ELR (cell line): ENCODE data around the gene AKAP1.

Source experiments
- DNase-seq: peaks from one replicate; pipeline ENCODE4 v3.0.0-alpha.2; 2015; ENCODE audit warnings: low read depth

AKAP1 gene, protein sequence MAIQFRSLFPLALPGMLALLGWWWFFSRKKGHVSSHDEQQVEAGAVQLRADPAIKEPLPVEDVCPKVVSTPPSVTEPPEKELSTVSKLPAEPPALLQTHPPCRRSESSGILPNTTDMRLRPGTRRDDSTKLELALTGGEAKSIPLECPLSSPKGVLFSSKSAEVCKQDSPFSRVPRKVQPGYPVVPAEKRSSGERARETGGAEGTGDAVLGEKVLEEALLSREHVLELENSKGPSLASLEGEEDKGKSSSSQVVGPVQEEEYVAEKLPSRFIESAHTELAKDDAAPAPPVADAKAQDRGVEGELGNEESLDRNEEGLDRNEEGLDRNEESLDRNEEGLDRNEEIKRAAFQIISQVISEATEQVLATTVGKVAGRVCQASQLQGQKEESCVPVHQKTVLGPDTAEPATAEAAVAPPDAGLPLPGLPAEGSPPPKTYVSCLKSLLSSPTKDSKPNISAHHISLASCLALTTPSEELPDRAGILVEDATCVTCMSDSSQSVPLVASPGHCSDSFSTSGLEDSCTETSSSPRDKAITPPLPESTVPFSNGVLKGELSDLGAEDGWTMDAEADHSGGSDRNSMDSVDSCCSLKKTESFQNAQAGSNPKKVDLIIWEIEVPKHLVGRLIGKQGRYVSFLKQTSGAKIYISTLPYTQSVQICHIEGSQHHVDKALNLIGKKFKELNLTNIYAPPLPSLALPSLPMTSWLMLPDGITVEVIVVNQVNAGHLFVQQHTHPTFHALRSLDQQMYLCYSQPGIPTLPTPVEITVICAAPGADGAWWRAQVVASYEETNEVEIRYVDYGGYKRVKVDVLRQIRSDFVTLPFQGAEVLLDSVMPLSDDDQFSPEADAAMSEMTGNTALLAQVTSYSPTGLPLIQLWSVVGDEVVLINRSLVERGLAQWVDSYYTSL

DNA sequence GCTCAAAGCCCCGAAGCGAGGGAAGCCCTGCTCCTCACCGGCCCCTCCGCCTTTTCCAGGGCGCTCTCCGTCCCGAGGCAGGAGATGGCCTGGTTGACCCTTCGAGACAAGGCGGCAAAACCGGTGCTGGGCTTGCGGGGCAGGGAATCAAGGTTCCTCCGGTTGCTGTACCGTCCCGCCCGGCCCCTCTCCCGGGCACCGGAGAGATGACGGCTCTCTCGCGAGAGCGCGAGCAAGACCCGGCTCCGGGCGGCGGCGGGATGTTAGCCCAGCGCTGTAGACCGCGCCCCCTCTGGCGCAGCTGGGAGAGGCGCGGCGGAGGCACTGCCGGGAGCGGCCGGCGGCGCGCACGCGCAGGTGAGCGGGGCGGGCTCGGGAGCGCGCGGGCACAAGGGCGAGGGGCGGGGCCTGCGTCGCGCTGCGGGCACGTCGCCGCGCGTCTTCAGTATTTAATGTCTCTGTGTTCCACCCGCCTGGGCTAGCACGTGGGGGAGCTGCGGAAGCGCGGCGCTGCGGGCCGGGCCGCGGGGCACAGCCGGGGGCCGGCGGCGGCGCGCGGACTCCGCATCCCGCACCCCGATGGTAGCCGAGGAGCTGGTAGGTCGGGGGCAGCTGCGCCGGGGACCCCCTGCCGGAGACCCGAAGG, at the start of gene AKAP1:
Gene AKAP1 (plus strand): TSS at position 445 of the 646 bp plus-strand sequence. CDS start 20,219 bp downstream, outside the sequence.
- peak; percentile 97 for DNase-seq

DNA sequence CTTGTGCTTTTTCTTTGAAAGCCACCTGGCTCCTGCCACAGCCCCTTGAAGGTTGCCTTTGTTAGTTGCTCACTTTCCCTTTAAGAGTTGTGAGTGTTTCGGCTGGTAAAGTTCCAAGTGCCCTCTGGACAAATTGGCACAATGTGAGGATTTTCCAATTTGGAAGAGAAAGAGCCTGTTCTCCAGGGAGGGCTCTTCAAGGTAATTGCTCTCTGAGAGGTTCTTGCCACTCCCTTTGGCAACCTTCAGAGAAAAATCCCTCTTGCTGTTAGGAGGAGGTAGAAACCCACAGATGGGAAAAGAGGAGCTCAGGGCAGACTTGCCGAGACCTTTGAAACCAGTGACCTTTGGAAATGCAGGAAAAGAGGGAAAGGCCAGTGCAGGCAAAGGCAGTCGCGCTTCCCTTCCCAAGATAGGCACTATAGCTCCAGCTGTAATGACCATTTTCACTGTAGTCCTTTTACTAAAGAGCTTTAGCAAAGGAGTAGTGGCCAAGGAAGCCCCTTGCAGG, 49.0 kb upstream of the AKAP1 start:
- no peak for DNase-seq

DNA sequence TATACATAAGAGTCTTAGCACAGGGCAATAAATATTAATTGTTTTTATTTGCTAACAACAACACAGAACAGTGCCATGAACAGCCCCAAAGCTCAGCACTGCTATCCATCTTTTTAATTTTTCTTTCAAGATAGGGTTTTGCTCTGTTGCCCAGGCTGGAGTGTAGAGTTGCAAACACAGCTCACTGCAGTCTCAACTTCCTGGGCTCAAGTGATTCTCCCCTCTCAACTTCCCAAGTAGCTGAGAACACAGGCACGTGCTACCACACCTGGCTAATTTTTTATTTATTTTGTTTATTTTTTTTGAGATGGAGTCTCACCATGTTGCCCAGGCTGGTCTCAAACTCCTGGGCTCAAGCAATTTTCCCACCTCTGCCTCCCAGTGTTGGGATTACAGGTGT, 47.6 kb upstream of the AKAP1 start:
- no peak for DNase-seq

DNA sequence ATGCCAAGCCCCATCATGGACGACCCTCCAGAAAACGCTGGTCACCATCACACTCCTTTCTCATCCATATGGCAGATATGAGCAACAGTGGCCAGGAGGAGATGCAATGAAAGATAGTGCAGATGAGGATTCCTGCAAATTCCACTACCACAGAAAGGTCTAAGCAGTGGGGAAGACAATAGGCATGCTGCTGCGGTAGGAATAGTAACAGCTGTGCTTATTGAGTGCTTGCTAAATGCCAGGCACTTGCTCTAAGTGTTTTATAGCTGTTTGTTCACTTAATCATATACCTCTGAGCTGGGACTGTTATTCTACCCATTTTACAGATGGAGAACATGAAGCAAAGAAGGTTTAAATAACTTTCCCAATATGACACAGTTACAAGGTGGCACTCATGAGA, 46.6 kb upstream of the AKAP1 start:
- no peak for DNase-seq

DNA sequence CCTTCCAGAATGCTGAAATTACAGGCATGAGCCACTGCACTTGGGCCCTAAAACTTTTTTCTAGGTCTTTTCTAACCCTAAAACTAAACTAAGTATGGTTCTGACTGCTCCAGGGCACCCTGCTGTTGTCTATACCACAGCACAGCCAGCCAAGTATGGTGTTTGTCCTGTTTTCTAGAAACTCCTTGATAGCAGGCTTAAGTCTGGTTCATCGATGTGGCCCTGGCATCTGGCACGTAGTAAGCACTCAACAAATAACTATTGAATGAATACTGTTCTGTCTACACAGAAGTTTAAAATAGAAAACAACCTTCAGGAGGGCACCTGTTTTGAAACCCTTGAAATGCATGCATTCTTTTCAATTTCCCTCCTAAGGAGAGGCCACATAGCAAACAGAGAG, 44.5 kb upstream of the AKAP1 start:
- DNase-seq, result no peak

DNA sequence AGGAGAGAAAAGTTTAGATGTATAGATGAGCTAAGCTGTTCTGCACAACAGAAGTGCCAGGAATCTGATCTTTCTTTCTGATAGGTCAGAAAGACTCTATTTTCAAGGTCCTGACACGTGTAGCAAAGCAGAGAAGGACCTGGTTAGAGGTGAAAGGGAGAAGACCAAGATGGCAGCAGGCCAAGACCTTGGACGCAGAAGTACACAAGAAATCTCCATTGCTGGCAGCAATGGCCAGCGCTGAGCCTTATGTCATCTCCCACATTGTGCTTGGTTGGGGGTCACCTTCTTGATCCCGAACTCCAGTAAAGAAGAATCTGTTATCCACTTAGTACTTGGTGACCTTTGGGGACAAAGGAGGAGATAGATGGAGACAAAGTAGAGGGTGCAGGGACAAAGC, 41.8 kb upstream of the AKAP1 start:
- DNase-seq, result no peak

DNA sequence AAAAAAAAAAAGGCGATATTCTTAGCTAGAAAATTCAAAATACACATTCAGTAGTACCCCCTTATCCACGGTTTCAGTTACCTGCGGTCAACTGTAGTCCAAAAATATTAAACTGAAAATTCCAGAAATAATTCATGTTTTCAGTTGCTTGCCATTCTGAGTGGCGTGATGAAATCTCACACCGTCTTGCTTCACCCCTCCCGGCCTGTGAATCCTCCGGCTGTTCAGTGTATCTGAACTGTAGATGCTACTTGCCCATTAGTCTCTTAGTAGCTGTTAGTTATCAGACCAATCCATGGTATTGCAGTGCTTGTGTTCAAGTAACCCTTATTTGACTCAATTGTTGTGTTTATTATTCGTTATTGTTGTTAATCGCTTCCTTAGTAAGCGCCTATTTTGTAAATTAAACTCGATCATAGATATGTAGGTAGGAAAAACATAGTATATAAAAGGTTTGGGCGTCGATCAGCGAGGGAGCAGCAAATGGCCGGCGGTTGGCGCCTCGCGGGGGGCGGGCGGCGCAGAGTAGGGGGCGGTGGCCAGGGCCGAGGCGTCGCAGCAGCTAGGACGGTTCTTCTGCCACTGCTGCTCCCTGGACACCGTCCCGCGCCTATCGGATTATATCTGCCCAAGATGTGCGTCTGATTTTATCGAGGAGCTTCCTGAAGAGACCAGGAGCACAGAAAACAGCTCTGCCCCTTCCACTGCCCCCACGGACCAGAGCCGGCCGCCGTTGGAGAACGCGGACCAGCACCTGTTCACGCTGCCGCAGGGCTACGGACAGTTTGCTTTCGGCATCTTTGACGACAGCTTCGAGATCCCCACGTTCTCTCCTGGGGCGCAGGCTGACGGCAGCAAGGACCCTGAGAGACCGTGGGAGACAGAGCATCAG, 39.8 kb upstream of the AKAP1 start:
- DNase-seq, result no peak

DNA sequence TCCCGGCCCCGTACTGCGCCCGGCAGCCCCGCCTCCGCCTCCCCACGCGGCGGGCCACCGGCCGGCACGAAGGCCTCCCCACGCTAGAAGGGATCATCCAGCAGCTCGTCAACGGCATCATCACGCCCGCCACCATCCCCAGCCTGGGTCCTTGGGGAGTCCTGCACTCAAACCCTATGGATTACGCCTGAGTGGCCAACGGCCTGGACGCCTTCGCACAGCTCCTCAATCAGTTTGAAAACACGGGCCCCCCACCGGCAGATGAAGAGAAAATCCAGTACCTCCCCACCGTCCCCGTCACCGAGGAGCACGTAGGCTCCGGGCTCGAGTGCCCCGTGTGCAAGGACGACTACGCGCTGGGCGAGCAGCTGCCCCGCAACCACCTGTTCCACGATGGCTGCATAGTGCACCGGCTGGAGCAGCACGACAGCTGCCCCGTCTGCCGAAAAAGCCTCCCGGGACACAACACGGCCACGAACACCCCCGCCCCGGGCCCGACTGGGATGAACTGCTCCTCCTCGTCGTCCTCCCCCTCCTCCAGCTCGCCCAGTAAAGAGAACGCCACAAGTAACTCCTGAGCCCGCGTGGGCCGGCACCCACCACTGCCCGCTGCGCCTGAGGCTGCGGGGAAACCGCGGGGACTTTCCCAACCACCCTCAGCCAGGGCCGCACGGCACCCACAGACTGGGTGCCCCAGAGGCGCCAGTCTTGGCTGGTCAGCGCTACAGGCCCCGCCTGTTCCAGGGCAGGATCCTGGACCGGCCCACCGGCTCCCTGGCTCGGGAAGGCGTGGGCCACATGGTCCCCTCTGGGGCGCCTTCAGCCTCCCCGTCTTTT, 39.0 kb upstream of the AKAP1 start:
- DNase-seq, result peak; percentile 23

DNA sequence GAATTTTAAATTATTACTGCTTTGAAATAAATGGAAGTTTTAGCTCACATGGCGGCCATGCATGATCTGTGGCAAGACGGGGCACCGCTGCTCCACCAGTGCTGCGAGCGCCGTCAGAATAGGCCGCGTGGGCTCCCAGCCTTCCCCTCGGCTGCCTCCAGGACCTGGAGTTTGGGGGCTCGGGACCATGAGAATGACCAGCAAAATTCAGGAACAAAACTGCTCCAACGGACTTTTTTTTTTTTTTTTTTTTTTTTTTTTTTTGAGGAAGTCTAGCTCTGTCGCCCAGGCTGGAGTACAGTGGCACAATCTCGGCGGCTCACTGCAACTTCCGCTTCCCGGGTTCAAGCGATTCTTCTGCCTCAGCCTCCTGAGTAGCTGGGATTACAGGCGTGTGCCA, 38.3 kb upstream of the AKAP1 start:
- no peak for DNase-seq

DNA sequence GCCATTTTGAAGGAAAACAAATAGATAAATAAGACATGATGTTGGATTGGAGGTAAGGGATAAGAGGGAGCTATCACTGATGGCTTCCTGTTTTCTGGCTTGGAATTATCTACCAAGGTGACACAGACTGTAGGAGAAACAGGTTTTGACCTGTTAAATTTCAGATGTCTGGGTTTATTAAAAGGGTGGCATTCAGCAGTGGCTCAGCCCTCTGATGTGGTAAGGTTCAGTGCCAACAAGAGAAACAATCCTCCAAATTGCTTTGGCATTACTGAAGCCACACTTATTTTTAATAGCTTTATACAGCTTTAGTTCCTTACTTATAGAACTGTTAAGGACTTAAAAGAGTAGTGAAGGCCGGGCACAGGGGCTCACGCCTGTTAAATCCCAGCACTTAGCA, 37.0 kb upstream of the AKAP1 start:
- no peak for DNase-seq

DNA sequence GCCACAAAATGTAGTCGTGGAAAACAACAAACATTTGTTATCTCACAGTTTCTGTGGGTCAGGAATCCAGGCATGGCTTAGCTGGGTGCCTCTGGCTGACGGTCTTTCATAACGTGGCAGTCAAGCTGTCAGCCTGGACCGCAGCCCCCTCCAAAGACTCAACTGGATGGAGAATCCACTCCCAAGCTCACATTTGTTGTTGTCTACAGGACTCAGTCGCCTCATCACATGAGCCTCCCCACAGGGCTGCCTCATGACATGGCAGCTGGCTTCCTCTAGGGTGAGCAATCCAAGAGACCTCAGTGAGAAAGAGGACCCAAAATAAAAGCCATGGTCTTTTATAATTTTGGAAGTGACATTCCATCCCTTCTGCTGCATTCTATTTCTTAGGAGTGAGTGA, 34.7 kb upstream of the AKAP1 start:
- DNase-seq, result no peak

DNA sequence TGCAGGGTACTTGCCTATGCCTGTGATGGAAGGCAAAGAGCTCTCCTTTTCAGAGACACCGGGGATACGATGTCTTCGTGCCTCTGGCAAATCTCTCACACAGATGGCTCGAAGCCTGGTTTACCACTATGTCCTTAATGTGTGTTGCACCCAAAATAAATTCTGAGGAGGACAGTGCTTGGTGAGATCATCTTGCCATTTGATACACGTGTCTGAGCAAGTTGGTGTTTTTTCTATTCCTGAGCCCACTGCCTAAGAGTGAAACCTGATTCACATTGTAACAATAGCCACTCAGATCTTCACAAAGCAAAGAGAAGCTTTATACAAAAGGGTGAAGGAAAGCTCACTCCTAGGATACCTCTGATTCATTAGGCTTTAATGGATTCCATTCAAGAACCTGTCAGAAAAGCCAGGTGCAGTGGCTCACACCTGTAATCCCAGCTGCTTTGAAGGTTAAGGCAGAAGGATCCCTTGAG, 33.1 kb upstream of the AKAP1 start:
- no peak for DNase-seq

DNA sequence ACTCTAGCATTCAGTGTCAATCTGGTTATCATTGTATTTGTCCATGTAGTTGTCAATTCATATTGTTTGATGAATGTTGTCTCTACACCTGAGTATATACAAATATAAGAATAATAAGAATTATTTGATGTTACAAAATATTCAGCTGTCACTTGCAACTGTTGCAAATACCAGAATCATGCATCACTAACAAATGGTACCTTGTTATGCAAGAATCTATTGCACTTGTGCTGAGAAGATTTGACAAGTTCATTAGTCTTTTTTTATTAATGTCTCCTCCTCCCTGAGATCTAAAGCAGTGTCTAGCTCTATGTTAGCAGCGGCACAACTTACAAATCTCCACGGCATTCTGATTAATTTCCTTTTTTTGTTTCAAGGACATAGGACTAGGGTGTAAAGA, 22.2 kb upstream of the AKAP1 start:
- no peak for DNase-seq

DNA sequence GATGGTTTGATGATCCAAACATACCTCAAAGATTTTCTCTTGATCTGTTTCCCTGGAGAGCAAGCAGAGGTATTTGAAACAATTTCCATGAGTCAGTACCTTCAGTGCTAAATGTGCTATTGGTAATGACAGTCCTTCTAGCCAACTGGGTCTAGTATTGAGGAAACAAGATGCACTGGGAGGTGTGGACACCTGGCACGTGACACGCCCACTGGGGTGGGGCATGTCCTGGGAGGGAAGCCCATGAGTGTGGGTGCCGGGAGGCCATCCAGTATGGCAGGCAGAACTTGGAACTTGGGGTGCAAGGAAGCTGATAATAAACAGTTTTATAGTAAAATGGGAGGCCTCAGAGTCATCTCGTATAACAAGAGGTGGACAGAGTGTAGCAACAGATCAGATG, 17.9 kb upstream of the AKAP1 start:
- DNase-seq, result no peak

DNA sequence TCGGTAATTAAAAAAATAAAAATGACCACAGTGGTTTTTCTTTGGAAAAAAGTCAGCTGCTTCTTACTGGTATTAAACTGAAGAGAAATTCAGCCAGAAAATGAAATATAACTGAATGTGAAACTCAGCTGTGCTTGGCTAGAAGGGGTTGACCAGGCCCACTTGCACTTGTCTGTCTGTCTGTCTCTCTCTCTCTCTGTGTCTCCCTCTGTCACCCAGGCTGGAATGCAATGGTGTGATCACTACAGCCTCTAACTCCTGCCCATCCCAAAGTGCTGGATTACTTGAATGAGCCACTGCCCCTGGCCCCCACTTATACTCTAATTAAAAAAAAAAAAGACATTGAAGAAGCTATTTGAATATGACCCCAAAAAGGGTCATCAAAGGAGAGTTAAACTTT, 17.3 kb upstream of the AKAP1 start:
- no peak for DNase-seq

DNA sequence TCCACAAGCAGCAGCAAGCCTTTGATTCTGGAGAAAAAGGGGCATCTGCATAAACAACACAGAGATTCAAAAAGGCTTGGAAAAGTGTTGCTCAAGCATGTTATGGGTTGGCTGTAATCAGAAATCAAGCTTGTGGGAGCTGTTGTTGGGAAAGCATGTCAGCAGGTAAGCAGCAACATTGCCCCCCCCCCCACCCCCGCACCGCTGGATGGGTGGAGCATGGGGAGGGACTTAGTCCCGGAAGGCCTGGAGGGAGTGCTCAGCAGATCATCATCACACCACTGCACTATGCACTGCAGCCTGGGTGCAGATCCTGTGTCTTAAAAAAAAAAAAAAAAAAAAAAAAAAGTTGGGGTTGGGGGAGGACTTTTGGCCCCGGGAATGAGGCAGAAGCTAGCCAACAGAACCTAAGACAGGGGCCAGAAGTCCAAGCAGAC, 16.8 kb upstream of the AKAP1 start:
- no peak for DNase-seq

DNA sequence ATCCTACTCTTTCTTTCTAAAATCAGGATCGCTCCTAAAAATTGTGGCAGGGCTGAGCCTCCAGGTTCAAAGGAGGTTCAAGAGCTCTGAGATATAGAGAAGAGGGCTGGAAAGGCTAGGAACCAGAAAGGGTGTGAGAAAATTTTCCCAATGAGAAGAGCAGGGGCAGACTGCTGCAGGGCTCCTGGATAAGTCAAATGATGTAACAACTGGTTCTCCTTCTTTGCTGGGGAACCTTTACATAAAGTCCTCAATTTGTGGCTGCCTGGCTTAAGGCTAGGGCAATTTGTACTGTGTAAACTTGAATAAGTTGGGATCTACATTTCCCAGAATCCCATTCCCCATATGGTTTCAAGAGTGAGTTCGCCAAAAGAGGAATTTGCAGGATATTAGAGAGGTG, 16.3 kb upstream of the AKAP1 start:
- no peak for DNase-seq

DNA sequence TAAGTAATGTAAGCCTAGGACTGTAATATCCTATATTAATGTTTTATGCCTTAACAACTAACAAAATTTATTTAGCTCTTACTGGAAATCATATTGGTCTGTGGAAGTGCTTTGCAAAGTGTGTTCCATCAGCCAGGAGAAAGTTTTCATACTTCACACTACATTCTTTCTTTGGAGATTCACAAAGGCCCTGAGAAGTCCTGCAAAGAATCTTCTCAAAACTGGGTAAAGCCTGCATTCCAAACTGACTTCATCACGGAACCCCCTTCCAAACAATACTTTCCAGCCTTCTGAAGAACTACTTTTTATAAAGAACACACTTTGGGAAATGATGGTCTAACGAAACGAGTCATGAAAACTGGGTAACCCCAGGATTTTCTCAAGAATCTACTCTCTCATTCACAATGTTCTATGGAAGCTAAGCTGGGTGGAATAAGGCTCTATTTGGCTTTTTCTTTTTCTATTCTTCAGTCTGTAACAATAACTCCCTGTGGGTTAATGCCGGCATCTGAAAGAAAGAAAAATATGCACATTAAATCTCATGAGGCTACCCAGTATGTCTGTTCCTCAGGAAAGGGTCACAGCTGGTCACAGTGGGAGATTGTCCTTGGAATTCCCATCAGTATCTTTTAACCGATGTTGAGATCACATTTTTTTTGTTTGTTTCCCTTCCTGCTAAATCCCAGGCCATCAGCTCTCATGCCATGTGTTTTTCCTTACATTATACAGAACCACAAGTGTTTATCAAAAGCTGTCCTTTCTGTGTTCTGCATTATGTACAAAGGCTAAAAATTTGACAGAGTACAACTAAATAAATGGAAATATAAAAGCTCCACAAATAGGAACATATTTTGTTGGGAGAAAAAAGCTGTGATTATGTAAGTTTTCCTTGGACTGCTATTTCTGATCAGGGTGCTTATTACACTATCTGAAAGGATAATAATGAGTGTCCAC, 12.8 kb upstream of the AKAP1 start:
- DNase-seq, result no peak

DNA sequence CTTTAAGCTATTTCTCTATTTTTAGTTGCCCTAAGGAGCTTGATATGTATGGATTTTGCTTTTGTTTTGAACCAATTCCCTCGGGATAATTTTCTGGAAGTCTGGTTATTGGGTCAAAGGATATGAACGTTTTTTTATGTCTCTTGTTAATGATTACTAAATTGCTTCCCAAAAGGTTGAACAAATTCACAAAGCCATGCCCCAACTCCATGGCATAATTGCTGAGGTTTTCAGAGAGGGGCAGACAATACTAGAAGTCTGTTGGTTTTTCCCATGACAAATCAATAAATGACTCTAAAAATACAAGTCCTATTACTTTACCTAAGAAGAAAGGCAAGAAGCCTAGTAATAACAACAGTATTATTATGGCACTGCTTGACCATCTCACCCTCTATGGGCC, 11.4 kb upstream of the AKAP1 start:
- no peak for DNase-seq
